ENCODE data around the gene PRKCZ.

Gene PRKCZ

DNA sequence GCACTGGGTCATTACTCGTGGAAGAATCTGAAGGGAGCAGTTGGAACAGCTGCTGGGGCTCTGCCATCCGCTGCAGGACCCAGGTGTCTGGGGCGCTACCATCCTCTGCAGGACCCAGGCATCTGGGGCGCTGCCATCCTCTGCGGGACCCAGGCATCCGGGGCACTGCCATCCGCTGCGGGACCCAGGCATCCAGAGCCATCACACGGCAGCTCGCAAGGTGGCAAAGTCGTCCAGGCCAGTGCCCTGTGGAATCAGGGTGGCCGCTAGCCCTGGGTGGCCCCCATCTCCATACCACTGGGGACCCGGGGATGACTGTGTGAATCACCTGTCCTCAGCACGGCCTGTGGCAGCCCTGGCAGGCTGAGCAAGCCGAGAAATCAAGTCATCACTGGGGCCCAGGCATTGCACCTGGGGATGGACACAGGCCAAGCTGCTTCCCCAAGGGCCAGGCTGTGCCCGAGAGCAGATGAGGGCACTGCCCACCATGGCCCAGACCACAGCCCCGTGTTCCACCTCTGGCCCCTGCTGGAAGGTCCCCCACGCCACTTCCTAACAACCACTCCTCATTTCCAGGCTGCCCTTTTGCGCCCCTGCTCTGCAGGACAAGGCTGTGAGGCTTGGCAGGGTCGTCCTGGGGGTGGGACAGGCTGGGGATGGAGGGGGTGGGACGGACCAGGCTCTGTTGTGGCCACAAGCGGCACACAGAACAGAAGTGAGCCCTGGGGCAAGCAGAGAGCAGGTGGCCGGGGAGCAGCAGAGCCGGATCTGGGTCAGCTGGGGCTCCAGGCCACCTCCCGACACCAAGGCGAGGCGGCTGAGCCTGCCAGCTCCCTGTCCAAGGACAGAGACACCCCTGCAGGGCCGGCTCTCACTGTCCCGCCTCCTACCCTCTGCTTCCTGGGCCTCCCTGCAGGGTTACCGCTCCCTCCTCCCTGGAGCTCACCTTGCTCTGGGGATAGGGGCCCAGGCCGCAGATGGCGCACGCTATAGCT, 18.4 kb upstream of the PRKCZ start:
- TF ChIP-seq, protein P1, sequence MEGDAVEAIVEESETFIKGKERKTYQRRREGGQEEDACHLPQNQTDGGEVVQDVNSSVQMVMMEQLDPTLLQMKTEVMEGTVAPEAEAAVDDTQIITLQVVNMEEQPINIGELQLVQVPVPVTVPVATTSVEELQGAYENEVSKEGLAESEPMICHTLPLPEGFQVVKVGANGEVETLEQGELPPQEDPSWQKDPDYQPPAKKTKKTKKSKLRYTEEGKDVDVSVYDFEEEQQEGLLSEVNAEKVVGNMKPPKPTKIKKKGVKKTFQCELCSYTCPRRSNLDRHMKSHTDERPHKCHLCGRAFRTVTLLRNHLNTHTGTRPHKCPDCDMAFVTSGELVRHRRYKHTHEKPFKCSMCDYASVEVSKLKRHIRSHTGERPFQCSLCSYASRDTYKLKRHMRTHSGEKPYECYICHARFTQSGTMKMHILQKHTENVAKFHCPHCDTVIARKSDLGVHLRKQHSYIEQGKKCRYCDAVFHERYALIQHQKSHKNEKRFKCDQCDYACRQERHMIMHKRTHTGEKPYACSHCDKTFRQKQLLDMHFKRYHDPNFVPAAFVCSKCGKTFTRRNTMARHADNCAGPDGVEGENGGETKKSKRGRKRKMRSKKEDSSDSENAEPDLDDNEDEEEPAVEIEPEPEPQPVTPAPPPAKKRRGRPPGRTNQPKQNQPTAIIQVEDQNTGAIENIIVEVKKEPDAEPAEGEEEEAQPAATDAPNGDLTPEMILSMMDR (IDR thresholded peaks at IDR 0.05; ENCODE audit: low read depth, low read length) = no peak
- H3K4me3 ChIP-seq (replicated peaks in 1 of 2; ENCODE audit: low read depth in 2 of 2, low read length in 2 of 2) = no peak overlapping the region
- DNase-seq (ENCODE audit: low read depth in 2 of 2) = no peak

DNA sequence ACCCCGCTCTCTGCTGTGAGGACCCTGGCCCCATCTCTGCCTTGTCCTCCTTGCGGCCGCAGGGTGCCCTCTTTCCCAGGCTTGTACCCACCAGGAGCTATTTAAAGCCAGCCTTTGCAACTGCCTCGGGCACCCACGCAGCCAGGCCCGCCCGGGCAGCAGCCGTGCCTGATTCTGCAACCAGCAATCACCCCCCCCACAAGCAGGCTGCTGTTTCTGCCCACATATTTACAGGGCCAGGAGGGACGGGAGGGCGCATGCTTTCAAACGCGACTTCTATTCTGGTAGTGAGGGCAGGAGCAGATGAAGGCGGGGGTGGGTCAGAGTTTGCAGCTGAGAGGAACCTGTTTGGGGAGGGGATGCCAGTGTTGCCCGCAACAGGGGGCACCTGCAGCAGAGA, 17.5 kb upstream of the PRKCZ start:
- no peak overlapping the region for H3K4me3 ChIP-seq (replicated peaks in 1 of 2; ENCODE audit: low read depth in 2 of 2, low read length in 2 of 2)
- TF ChIP-seq, protein P1 (IDR thresholded peaks at IDR 0.05; ENCODE audit: low read depth, low read length) = no peak
- no peak for DNase-seq (ENCODE audit: low read depth in 2 of 2)

DNA sequence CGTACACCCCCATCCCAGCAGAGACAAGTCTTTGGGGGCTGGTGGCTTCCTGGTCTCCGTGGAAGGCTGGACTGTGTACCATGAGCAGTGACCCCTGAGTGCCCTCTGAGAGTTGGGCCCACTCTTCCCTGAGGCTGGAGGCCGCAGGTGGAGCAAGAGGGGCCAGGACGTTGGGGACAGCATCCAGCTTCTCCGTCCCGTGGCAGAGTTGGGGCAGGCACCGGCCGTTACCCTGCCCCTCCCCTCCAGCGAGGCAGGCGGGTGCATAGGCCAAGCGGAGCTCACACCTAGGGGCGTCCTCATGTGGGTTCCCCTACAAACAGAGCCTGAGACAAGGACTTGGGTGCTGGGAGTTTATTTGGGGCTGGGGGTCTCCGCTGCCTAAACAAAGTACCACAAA, 17.0 kb upstream of the PRKCZ start:
- H3K4me3 ChIP-seq (replicated peaks in 1 of 2; ENCODE audit: low read depth in 2 of 2, low read length in 2 of 2) = no peak overlapping the region
- TF ChIP-seq, protein P1 (IDR thresholded peaks at IDR 0.05; ENCODE audit: low read depth, low read length) = no peak
- DNase-seq (ENCODE audit: low read depth in 2 of 2) = no peak

DNA sequence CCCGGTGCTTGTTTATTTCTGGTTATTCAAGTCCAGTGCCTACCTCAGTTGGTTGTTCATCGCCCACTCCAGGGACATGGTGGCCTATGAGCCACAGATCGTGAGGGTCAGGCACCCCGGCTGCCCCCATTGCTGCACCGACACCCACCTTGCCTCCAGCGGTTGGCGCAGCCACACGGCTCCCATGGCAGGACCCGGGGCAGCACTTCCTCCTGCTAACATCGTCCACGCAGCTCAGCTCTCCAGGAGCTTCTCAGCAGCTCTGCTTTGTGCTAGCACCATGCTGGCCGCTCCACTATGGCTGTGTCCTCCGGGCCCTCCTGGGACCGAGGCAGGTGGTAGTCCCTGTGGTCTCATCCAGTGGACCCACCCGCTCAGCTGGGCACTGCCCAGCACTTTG, 13.9 kb upstream of the PRKCZ start:
- H3K4me3 ChIP-seq (replicated peaks in 1 of 2; ENCODE audit: low read depth in 2 of 2, low read length in 2 of 2) = no peak overlapping the region
- TF ChIP-seq, protein P1 (IDR thresholded peaks at IDR 0.05; ENCODE audit: low read depth, low read length) = no peak
- no peak for DNase-seq (ENCODE audit: low read depth in 2 of 2)

DNA sequence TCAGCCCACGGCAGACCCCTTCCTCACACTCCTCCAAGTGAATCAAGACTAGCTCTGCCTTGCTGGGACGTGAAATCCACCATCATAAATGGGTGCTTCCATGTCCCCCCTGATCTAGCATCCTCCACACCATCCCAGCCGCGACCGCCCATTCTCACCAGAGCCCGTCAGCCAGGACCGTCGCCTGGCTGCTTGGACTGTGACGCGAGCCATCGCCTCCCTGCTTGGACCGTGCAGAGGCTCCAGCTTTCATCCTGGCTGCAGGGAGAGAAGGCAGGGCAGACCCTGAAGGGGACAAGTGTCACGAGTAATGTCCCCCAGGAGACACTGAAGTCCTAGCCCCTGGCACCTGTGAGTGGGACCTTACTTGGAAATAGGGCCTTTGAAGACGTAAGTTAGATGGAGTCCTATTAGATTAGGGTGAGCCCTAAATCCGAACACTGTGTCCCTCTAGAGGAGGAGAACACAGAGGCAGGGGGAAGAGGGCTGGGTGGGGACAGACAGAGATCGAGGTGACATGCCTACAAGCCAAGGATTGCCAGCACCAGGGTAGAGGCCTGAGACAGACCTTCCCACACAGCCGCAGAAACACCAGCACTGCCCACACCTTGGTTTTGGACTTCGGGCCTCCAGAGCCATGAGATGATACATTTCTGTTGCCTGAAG, 12.8 kb upstream of the PRKCZ start:
- no peak overlapping the region for H3K4me3 ChIP-seq (replicated peaks in 1 of 2; ENCODE audit: low read depth in 2 of 2, low read length in 2 of 2)
- no peak for DNase-seq (ENCODE audit: low read depth in 2 of 2)
- TF ChIP-seq, protein P1 (IDR thresholded peaks at IDR 0.05; ENCODE audit: low read depth, low read length) = no peak

DNA sequence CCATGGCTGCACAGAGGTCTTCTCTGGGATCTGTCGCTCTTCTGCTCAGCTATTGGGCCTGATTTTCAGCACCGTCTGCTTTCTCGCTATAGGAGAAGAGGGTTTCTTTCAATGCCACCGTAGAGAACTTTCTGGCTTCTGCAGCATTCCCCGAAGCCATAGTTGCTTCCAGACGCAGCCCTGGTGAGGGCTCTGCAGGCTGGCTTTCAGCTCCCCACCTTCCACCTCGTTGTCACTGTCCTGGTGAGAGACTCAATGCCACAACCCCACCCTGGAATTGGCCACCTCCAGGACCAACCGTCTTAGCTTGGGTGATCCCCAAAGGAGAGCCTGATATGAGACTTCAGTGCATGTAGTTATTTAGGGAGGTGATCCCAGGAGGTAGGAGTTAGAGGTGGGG, 12.0 kb upstream of the PRKCZ start:
- H3K4me3 ChIP-seq (replicated peaks in 1 of 2; ENCODE audit: low read depth in 2 of 2, low read length in 2 of 2) = no peak overlapping the region
- TF ChIP-seq, protein P1 (IDR thresholded peaks at IDR 0.05; ENCODE audit: low read depth, low read length) = no peak
- no peak for DNase-seq (ENCODE audit: low read depth in 2 of 2)
